ENCODE data around the gene GPRC5B.

DNA sequence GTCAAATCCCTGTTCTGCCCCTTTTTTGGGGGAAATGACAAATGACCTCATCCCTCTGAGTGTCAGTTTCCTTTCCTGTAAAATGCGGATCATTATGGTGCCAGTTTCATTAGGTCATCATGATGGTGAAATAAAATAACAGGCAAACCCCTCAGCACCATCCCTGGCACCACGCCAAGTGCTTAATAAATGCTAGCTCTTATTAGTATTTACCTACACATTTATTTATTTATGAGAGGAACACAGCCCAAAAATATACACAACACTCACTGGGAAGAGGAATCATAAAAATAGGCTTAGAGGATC lies 28.6 kb upstream of the GPRC5B start:
- TF ChIP-seq KDM5A (IDR thresholded peaks at IDR 0.05) (no peak), RCOR1 (IDR thresholded peaks at IDR 0.05; ENCODE audit: low read depth, low read length) (no peak), CTCF (IDR thresholded peaks at IDR 0.05) (no peak), FOSB (CRISPR knock-in tag; IDR thresholded peaks at IDR 0.05) (no peak), JUN (IDR thresholded peaks at IDR 0.05) (no peak), CBX2 (IDR thresholded peaks at IDR 0.05; ENCODE audit: borderline replicate concordance, low read depth) (no peak), MAZ (IDR thresholded peaks at IDR 0.05; ENCODE audit: borderline replicate concordance, low read depth, low read length) (no peak), POLR2A (IDR thresholded peaks at IDR 0.05; ENCODE audit: low read length) (no peak), HMGXB4 (CRISPR knock-in tag; IDR thresholded peaks at IDR 0.05; ENCODE audit: borderline replicate concordance) (no peak), RAD21 (conservative IDR thresholded peaks at IDR 0.05 in 1 of 2, IDR thresholded peaks at IDR 0.05 in 1 of 2) (no peak), ZSCAN20 (CRISPR knock-in tag; IDR thresholded peaks at IDR 0.05) (no peak)
